HG03571 (cell line): Measurements from ENCODE around the gene ABHD17A.

ENCODE experiments used
- ATAC-seq: cut with Tn5 transposase; IDR thresholded peaks from one replicate; pipeline ENCODE4 v1.9.1; 2021; ENCODE audit not compliant: unreplicated experiment

ABHD17A gene

GRCh38 chr19:1865172-1866010 is 19.9 kb downstream of the ABHD17A start:
- no peak for ATAC-seq

DNA sequence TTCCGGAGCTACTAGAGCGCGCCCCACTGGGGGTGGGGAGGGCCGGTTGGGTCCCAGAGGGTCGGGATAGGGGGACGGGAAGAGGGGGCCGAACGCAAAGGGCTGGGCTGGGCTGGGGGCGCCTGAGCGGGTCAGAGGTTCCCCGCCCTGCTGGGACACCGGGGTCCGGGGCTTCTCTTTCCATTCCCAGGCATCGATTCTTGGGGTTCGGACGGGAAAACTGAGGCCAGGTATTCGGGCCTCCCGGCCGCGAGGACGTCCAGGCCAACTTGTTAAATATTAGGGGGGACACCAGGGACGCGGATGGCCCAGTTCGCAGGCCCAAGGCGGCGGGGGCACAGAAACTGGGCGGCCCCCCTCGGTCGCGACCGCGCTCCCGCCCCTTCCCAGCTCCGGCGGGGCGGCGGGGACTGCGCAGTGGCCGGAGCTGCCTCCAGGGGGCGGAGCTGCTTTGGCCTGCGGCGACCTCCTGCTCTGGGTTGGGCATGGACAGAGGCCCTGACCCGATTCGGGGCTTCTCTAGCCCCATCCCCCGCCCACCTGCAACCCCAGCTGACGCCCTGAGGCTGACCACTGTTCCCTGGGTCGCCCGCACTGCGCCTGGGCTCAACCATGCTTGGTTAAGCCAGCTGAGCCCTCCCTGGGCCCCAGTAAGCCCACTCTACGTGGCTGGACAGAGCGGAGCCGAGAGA is 20.7 kb downstream of the ABHD17A start:
- peak; percentile 40 for ATAC-seq

DNA sequence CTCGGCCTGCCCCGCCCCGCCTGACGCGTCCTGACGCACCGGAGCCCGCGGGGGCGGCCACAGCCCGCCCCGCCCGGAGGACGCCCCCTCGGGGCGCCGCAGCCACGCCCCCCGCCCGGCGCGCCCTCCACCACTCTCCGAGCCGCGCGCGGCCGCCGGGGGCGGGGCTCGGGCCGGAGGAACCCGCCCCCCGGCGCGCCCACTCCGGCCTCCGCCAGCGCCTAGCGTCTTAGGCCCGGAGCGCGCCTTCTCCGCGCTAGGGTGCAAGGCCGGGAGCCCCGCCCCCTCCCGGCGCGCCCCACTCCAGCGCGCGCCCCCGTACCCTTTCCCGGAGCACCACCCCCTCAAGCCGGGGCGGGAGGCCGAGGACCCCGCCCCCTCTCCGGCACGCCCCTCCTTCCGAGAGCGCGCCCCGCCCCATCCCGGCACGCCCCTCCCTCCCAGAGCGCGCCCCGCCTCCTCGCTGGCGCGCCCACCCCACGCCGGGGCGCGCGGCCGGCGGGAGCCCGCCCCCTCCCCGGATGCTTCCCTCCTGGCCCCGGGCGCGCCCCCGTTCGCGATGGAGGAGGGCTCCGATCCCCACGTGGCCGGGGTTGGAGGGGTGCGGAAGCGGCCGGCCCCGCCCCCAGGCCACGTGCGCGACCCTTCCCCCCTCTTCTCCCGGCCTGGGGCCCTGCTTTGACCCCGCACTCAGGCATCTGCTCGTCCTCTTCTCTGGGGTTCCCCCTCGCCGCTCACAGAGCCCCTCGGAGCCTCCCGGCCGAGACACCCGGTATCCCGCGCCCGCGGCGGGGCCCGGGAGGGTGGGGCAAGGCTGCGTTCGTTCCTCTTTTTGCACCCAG is 21.4 kb downstream of the ABHD17A start:
- ATAC-seq, result peak; percentile 39

DNA sequence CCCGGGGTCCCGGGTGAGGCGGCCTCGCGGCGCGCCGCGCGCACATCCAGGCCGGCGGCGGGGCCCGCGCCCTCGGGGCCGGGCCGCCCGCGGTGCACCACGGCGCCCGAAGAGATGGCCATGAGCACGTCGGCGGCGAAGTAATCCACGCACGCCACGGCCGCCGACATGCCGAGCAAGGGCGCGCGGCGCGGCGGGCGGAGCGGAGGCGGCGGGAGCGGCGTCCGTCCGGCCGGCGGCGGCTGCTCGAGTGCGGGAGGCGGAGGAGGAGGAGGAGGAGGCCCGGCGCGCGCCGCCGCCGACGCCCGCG is 22.0 kb downstream of the ABHD17A start, which contains the start of gene KLF16:
Gene KLF16, minus strand, starts transcription at position 252 of the 310 bp plus-strand sequence. Its CDS starts 82 bp downstream, at position 170.
- no peak for ATAC-seq

- ATAC-seq, result peak; percentile 10
Measured at GRCh38 chr19:1862424-1863327, 22.6 kb downstream of the ABHD17A start.

DNA sequence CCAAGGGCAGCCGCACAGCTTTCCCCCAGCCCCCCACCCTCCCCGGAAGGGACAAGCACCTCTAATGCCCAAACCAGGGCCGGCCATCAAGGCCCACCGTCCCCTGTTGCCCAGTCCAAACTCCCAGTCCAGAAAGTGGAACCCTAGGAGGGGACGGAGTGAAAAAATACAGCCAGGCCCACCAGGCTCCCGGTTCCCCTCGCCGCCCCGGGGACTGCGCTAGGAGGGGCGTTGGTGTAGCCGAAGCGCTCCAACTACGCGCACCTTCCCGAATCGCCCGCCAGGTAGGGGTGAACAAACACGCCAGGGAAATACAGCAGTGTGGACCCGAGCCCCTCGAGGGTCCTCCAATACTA is 23.2 kb downstream of the ABHD17A start:
- no peak for ATAC-seq

DNA sequence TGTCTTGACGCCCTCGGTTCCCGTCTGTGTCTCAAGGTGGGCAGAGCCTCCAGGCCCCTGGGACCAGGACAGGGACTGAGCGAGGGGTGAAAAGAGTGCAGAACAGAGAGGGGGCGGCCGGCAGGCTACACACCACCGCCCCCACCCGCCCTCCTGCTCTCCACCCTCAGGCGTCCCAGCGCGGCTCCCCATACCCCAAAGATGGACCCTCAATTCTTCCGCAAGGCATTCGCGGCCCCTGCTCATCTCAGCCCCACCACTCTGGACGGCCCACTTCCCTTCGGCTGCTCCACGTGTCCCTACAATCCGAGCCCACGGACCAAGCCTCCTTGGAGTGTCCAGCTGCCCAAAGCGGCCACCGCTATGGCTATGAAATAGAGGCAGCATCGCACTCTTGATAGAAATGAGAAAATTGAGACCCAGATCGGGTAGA is 23.7 kb downstream of the ABHD17A start:
- no peak for ATAC-seq

GRCh38 chr19:1860821-1861598 is 24.3 kb downstream of the ABHD17A start:
- ATAC-seq, result no peak

DNA sequence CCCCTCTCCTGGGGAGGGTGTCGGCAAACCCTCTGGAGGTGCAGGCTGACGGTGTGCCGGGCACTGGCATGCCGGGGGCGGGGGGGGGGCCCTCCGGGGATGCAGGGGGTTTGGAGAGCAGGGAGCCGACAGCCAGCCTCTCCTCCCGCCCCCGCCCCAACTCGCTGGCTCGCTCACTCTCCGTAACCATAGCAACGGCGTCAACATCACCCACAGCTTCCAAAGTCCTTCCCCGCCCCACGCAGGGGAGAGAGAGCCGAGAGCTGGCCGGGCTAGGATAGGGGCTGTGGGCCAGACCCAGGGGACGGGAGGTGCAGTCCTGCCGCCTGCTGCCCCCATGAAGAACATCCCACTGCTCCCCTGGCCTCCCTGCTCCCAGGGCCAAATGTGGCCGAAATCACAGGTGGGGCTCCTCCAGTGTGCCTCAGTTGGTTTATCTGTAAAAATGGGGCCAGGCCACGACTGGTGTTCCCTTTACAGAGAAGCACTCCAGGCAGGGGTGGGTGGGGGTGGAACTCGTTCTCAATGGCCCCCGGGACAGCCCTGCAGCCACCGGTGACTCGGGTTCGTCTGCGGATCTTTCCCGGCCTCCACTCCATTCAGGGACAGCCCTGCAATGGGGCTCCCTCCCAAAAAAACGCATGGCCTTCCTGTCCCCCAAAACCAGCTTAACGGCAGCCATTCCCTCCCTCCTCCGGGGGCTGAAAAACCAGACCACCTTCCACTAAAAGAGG is 25.1 kb downstream of the ABHD17A start:
- ATAC-seq, result no peak

GRCh38 chr19:1859331-1859781 is 25.9 kb downstream of the ABHD17A start:
- no peak for ATAC-seq

DNA sequence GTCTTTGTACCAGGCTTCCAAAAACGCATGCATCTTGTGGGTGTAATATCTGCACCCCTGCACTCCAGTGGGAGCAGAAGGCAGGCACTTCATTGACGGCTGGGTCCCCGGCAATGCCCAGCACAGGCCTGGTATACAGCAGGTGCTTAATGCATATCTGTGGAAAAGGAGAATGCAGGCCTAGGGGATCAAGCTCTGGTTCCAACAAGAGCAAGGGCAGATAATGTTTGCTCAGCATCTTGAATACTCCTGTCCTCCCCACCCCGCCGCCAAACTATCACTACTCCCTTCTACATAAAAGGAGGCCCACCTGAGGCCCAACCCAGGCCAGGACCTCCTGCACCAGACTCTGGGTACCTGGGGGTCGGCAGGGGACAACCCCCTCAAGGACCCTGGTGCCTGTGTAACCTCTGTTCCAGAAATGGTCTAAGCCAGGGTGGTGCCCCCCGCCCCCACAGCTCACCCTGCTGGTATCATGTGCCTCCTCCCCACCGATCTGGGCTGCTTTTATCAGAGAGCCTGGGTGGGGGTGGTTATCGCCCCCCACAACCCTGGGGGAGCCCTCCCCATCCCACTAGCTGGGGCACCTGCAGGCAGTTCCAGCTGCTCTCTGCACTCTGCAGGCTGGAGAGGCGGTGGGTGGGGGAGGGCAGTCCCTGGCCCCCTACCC is 26.7 kb downstream of the ABHD17A start:
- ATAC-seq, result no peak

DNA sequence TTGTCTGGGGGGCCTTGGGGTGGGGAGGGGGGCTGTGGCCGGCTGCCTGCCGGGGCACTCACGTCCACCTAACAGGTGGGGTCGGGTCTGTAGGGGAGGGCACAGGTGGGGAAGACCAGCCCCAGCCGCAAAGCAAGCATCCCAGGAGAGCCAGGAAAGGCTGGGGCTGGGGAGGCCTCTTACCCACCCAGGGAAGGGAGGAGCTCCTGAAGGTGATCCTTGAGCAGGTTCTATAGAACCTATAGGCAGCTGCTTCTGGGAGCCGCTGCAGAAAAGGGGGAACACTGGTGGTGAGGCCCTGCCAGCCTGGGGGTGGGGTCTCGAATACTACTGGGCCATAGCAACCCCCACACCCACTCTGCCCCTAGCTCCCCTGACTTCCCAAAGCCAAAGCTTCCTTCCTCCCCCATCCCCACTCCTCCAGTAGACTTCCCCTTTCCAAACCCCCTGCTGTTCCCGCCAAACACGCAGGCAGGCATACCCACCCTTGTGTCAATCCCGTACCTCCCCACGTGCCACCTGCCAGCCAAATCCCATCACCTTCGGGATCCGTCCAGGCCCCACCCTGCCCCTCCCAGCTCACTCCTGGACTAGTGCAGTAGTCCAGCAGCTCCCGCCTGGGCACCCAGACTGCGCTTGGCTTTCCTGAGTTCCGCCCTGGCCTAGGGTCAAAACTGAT is 27.5 kb downstream of the ABHD17A start:
- no peak for ATAC-seq

- ATAC-seq, result no peak
Measured at GRCh38 chr19:1856698-1857603, 28.3 kb downstream of the ABHD17A start.

- ATAC-seq, result no peak
Measured at GRCh38 chr19:1856345-1856697, 29.0 kb downstream of the ABHD17A start.

GRCh38 chr19:1855828-1856255 is 29.5 kb downstream of the ABHD17A start:
- ATAC-seq, result no peak

DNA sequence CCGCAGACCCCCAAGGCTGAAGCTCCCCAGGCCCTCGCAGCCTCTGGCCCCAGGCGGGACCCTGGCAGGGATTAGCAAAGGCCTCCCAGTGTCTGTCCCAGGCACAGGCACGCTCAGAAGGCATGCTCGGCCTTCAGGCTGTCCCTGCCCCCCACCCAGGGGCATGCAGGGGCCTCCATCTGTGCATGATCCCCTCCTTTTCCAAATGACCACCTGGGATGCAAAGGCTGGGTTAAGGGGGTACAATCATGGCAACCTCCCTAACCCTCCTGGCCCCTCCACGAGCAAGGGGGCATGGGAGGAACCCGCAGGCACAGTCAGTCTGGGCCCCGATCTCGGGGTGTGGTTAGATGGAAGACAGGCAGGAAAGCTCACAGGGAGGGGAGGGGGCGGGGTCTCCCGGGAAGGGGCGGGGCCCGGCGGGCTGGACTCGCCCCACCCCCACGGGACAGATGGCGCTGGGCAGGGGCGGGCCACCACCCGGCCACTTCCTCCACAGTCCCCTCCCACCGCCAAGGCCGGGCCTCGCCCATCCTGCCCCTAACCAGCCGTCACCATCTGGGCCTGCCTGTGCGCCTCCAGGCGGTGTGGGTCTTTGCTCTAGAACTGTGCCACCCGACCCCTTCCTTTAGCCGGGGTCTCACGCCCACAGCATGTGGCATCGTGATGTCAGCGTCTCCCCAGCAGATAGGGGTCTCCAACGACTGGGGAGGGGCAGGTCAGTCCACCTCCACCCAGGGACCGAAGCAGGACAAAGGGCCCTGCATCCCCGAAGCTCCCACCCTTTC is 30.1 kb downstream of the ABHD17A start:
- ATAC-seq, result peak; percentile 38
